SH-SY5Y (cell line): Measurements from ENCODE around the gene GSDME.

Experiments used
- GATA2 ChIP-seq: IDR thresholded peaks from 2 replicates; pipeline ENCODE4 v1.6.1; 2011; ENCODE audit warnings: mild to moderate bottlenecking, low read depth, low read length
- GATA3 ChIP-seq: IDR thresholded peaks from 2 replicates; pipeline ENCODE4 v1.6.1; 2011; ENCODE audit warnings: low read depth, mild to moderate bottlenecking, low read length, moderate library complexity

DNA sequence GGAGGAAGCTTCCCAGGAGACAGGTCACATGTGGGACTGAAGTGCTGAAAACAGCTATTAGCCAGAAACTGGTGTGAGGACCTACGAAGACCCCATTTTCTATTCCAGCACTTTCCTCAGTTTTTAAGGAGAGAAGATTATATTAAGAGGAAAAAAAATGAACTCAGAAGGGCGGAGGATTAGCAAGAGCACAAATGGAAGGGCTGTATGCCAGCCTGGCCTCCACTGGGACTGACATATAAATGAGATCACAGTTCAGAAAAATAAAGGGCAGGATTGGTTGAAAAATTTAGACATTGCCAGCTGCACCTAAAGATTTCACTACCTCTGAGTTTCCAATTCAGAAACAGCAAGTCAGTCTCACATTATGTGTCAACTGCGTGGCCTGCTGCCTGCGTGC, 53.0 kb downstream of the GSDME start:
- TF ChIP-seq GATA2 (no peak), GATA3 (no peak)
